ENCODE data around the gene RCC2. TPM values are rescaled to one million over a fixed set of nuclear protein-coding genes. Genes with fewer than 3 reads are reported as not detected.

RCC2 gene
- total RNA-seq: 27.9 TPM

DNA sequence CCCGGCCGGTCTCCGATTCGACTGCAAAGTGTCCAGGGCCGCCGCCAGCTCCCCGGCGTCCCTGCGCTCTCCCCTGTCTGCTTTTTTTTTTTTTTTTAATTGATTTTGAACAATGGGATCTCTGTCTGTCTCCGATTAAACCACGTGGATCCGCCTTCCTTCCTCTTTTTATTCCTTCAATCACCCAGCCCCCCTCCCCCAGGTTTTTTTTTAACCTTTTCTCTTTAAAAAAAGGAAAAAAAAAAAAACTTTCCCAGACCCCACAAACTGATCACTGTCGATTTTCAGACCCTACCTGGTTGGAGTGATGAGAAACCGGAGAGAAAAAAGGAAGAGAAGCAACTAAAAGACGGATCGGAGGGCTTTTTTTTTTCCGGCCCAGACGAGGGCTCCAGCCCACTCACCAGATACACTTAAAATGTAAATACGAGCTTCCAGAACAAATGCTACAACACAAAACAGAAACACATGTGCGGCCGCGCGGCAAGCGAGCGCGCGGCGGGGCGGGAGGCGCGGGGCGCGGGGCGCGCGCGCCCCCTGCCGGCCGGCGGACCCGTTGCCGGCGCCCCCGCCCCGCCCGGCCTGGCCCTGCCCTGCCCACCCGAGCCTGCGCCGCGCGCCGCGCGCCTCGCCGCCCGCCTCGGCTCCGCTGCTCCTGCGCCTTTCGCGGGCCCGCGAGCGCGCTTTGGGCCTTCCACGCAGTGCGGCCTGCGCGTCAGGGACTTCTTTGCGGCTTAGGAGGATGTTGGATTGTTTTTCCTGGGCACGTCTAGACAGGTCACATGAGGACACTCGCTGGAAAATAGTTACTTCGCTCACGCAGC is at the start of gene RCC2:
Gene RCC2 (minus strand): TSS at position 428 of the 824 bp plus-strand sequence. CDS start 1,163 bp downstream, outside the sequence.

GRCh38 chr1:17371896-17372295 is 67.6 kb downstream of the RCC2 start, which contains the start of gene PADI6:
PADI6 (plus strand) TSS chr1:17372196; CDS start chr1:17372246, 50 bp downstream.

Other genes starting within 250 kb of the RCC2 start
- gene PADI1, start 234.5 kb downstream of the RCC2 start, total RNA-seq: not detected
- gene PADI3, start 190.6 kb downstream of the RCC2 start, total RNA-seq: not detected
- not detected for gene PADI4, start 131.5 kb downstream of the RCC2 start, total RNA-seq
- gene PADI6, start 67.5 kb downstream of the RCC2 start, total RNA-seq: not detected
- gene ARHGEF10L, start 100.0 kb upstream of the RCC2 start, total RNA-seq: 44.8 TPM